ENCODE data around the gene RCAN1. TPM values are rescaled to one million over a fixed set of nuclear protein-coding genes. Genes with fewer than 3 reads are reported as not detected.

Gene RCAN1
- total and polyA plus RNA-seq, 9 of the 15 experiments (the other 6 are each of a cell fraction or from before 2014, with no cell fraction given), result 4.4 to 16.5 (median 12.3) TPM

GRCh38 chr21:34612056-34612455 is 2.9 kb downstream of the RCAN1 start:
- ATAC-seq (no peak), FAIRE-seq (no peak), DNase-seq (ENCODE audit: extremely low read depth in 1 of 4, low spot score in 3 of 4) (no peak)
- peaks cover 13 to 23% of the 10 kb centered on the region in 2 experiments for H3K4me1 ChIP-seq (replicated peaks in 1 of 2; ENCODE audit: control insufficient read depth in 2 of 2, insufficient read depth in 2 of 2, low read length in 2 of 2)
- H4K20me1 ChIP-seq (replicated peaks; ENCODE audit: control insufficient read depth, insufficient read depth, low read length), result no peaks in the 10 kb centered on the region; the same call in 1 of the 2 replicates
- H3K27me3 ChIP-seq (ENCODE audit: control insufficient read depth in 2 of 2, insufficient read depth in 2 of 2, low read length in 2 of 2), result no peaks in the 10 kb centered on the region; a peak in 1 of 5 replicates
- no peak overlapping the region for H2AFZ ChIP-seq (ENCODE audit: low read depth, low read length)
- H3K36me3 ChIP-seq (ENCODE audit: control insufficient read depth, insufficient read depth, low read length), result no peaks in the 10 kb centered on the region
- POLR2A ChIA-PET, result interaction anchor here (0.6 to 1.4 kb wide), 7 partner anchors 9 to 716 kb away, joined by 3 to 6 read pairs (median 3); no protein-coding TSS in a partner anchor
- no peaks in the 10 kb centered on the region; the same call in 2 of the 3 replicates for H3K79me2 ChIP-seq (ENCODE audit: control insufficient read depth, insufficient read depth, low read length)
- intact Hi-C loops (cut with micrococcal nuclease) (no loop called here), in situ Hi-C loops (cut with MboI) (no loop called here)
- H3K9me3 ChIP-seq (replicated peaks; ENCODE audit: control insufficient read depth, insufficient read depth, low read depth, low read length), result no peaks in the 10 kb centered on the region
- 53% methylated on average over 3 of the region's 3 CpGs for WGBS (ENCODE audit: insufficient coverage, low coverage, missing lambda C conversion rate)
- H3K4me2 ChIP-seq (ENCODE audit: insufficient read depth, low read length), result no peak overlapping the region; the same call in 1 of the 2 replicates
- no peaks in the 10 kb centered on the region for H3K9me1 ChIP-seq (ENCODE audit: control insufficient read depth, insufficient read depth, low read length)
- CTCF ChIA-PET (ENCODE audit: low intra/inter-chr PET ratio), result no interaction called here
- H3K4me3 ChIP-seq, result no peak overlapping the region
- no TSS peak for BruUV-seq (replicated peaks)
- no peak overlapping the region for H3K27ac ChIP-seq (ENCODE audit: extremely low read depth, low read depth, low read length)
- H3K9ac ChIP-seq (ENCODE audit: insufficient read depth in 1 of 2, low read depth in 2 of 2, low read length in 2 of 2), result no peak overlapping the region
- TF ChIP-seq SMARCA4 (IDR thresholded peaks at IDR 0.05), result no peak
- 0 out of 2 replicates have a peak, but pooled peaks have one; percentile 52 for TF ChIP-seq ELF4 (CRISPR knock-in tag; IDR thresholded peaks at IDR 0.05)
- 0 out of 2 replicates have a peak, but pooled peaks have one; percentile 34 for TF ChIP-seq JUNB (CRISPR knock-in tag; conservative IDR thresholded peaks at IDR 0.05)
- TF ChIP-seq ZNF76 (CRISPR knock-in tag; IDR thresholded peaks at IDR 0.05; ENCODE audit: borderline replicate concordance), result no peak
- no peak for TF ChIP-seq NR0B1 (IDR thresholded peaks at IDR 0.05; ENCODE audit: partially characterized antibody)
- no peak for TF ChIP-seq E2F1 (CRISPR knock-in tag; IDR thresholded peaks at IDR 0.05)
- TF ChIP-seq ZNF398 (CRISPR knock-in tag; IDR thresholded peaks at IDR 0.05), result no peak
- TF ChIP-seq SAFB2 (IDR thresholded peaks at IDR 0.05; ENCODE audit: borderline replicate concordance, low read depth, low read length, severe bottlenecking), result no peak
- 0 out of 2 replicates have a peak, but pooled peaks have one; percentile 66 for TF ChIP-seq HIVEP1 (CRISPR knock-in tag; IDR thresholded peaks at IDR 0.05)
- TF ChIP-seq MEF2A (IDR thresholded peaks at IDR 0.05; ENCODE audit: control insufficient read depth, low read depth, low read length), result no peak
- TF ChIP-seq SIN3A (IDR thresholded peaks at IDR 0.05; ENCODE audit: borderline replicate concordance in 2 of 2, control insufficient read depth in 1 of 2, low read depth in 2 of 2, low read length in 2 of 2), result no peak
- TF ChIP-seq ZNF184 (CRISPR knock-in tag; IDR thresholded peaks at IDR 0.05), result no peak
- no peak for TF ChIP-seq FOXM1 (IDR thresholded peaks at IDR 0.05; ENCODE audit: low read depth)
- TF ChIP-seq FOXM1 (CRISPR knock-in tag; IDR thresholded peaks at IDR 0.05; ENCODE audit: low read depth), result no peak
- TF ChIP-seq GATAD2B (IDR thresholded peaks at IDR 0.05; ENCODE audit: borderline replicate concordance), result no peak
- TF ChIP-seq KDM5B (IDR thresholded peaks at IDR 0.05; ENCODE audit: insufficient replicate concordance, low read depth, low read length), result no peak
- TF ChIP-seq ATF3 (IDR thresholded peaks at IDR 0.05), result no peak
- no peak for TF ChIP-seq ATF3 (CRISPR knock-in tag; conservative IDR thresholded peaks at IDR 0.05)
